Measurements from ENCODE around the gene ZNF460.
A peak's percentile ranks its signal among the peaks of the same experiment; 100 is the strongest.
"Not testable (repeated sequence)": the region's sequence is repeated elsewhere in the genome, so short reads cannot be mapped to it uniquely, and the experiment has no call there.

Gene ZNF460

GRCh38 chr19:57262044-57262443 is 18.2 kb upstream of the ZNF460 start:
- TF ChIP-seq CTCF (IDR thresholded peaks at IDR 0.05; ENCODE audit: insufficient read depth, low read depth, low read length, missing control alignments), result no peak
- no peak overlapping the region for H3K4me3 ChIP-seq (ENCODE audit: low read depth, low read length)
- no peak for DNase-seq (ENCODE audit: low read depth)

GRCh38 chr19:57263244-57263741 is 17.0 kb upstream of the ZNF460 start:
- no peak for TF ChIP-seq CTCF (IDR thresholded peaks at IDR 0.05; ENCODE audit: insufficient read depth, low read depth, low read length, missing control alignments)
- DNase-seq (ENCODE audit: low read depth), result no peak
- no peak overlapping the region for H3K4me3 ChIP-seq (ENCODE audit: low read depth, low read length)

DNA sequence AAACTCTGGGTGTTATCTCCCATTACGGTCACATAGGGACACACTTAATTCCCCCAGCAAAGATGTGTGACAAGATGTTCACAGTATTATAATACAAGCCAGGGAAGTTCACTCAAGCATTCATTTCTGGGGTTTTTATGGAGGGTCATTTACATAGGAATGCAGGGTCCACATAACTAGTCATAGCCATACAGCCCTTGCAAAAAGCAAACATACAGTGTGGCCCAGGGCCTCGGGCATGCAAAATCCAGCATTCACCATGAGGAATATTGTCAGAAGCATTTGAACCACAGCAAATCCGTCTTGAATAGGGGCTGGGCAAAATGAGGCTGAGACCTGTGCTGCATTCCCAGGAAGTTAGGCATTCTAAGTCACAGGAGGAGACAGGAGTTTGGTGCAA is 13.0 kb upstream of the ZNF460 start:
- H3K4me3 ChIP-seq (ENCODE audit: low read depth, low read length), result no peak overlapping the region
- DNase-seq (ENCODE audit: low read depth), result no peak
- no peak for TF ChIP-seq CTCF (IDR thresholded peaks at IDR 0.05; ENCODE audit: insufficient read depth, low read depth, low read length, missing control alignments)

DNA sequence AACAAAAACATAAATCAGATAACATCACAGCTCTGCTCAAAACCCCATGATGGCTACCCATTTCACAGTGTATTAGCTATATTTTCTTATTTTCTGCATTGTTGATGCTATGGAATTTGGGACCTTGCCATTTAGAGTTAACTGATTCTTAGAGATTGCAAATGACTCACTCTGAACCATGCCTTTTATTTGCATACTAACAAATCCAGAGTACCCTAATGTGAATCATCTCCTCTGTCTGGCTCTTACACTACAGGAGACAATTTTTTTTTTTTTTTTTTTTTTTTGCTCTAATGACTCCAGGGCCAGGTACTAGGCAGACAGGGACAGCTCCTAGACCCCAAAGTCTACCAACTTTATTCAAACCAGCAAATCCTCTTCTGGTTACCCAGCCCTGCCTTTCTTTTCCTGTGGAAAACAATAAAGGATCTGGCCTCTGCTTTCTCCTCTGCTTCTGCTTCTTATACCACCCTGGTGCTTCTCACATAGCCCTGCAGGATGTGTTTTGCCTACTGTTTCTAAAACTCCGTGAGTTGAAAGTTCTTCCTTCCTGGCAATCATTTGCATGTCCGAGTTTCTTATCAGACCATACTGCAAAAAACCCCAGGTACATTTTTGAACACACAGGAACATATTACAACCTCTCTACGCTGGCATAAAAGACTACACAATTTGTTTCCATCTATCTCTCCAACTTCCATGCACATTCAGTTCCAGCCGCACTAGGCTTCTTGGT is 10.6 kb upstream of the ZNF460 start:
- no peak for TF ChIP-seq CTCF (IDR thresholded peaks at IDR 0.05; ENCODE audit: insufficient read depth, low read depth, low read length, missing control alignments)
- no peak overlapping the region for H3K4me3 ChIP-seq (ENCODE audit: low read depth, low read length)
- DNase-seq (ENCODE audit: low read depth), result peak; percentile 61

DNA sequence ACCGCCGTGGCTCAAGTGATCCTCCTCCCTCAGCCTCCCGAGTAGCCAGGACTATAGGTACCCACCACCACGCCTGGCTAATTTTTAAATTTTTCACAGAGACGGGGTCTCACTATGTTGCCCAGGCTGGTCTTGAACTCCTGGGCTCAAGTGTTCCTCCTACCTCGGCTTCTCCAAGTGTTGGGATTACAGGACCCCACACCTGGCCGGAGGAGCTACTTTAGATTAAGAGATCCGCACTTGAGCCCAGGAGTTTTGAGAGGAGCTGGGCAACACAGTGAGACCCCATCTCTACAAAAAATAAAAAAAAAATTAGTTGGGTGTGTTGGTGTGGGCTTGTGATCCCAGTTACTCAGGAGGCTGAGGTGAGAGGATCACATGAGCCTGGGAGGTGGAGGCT is 9.0 kb upstream of the ZNF460 start:
- no peak overlapping the region for H3K4me3 ChIP-seq (ENCODE audit: low read depth, low read length)
- no peak for DNase-seq (ENCODE audit: low read depth)
- TF ChIP-seq CTCF (IDR thresholded peaks at IDR 0.05; ENCODE audit: insufficient read depth, low read depth, low read length, missing control alignments), result no peak

- no peak for DNase-seq (ENCODE audit: low read depth)
- H3K4me3 ChIP-seq (ENCODE audit: low read depth, low read length), result no peak overlapping the region
- TF ChIP-seq CTCF (IDR thresholded peaks at IDR 0.05; ENCODE audit: insufficient read depth, low read depth, low read length, missing control alignments), result no peak
Observed at GRCh38 chr19:57273014-57273413, 7.3 kb upstream of the ZNF460 start.

DNA sequence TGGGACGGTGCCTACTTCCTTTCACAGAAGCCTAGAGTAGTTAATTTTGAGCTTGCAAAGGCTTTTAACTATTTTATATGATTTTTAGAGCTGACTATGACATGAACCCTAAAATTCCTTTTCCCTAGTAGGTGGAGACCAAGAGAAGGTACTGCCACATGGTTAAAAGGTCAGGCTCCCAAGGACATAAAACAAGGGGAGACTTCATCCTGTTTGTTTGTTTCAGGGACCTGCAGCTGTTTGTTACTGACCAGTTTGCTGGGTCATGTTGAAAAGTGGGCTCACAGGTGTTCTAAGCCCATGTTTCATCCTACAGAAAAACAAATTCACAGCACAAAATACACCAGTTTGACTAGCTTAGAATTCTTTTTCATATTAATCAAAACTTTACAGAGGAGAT is 3.9 kb upstream of the ZNF460 start:
- no peak overlapping the region for H3K4me3 ChIP-seq (ENCODE audit: low read depth, low read length)
- no peak for TF ChIP-seq CTCF (IDR thresholded peaks at IDR 0.05; ENCODE audit: insufficient read depth, low read depth, low read length, missing control alignments)
- no peak for DNase-seq (ENCODE audit: low read depth)

DNA sequence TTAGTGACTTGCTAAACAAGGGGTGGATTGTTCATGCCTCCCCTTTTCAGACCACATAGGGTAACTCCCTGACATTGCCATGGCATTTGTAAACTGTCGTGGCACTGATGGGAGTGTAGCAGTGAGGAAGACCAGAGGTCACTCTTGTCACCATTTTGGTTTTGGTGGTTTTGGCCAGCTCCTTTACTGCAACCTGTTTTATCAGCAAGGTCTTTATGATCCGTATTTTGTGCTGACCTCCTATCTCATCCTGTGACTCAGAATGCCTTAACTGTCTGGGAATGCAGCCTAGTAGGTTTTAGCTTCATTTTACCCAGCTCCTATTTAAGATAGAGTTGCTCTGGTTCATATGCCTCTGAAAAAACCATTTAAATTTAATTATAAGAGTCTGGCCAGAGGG is 1.8 kb upstream of the ZNF460 start:
- H3K4me3 ChIP-seq (ENCODE audit: low read depth, low read length); DNase-seq (ENCODE audit: low read depth): not testable (repeated sequence)

Data from GM12865 (cell line).